HEK293T (cell line): Measurements from ENCODE around the gene DCLRE1B.
A peak's percentile ranks its signal among the peaks of the same experiment; 100 is the strongest.

Experiments
- CTCF ChIA-PET: fragments of 350-600 bp; formaldehyde crosslinking; extraction: SDS; loops from one replicate; lab custom pipeline; 2021; ENCODE audit warnings: antibody characterized with exemption, inconsistent platforms; lab: Yijun Ruan, JAX
- POLR2A ChIA-PET: fragments of 350-600 bp; formaldehyde crosslinking; extraction: SDS; loops from one replicate; lab custom pipeline; 2020; ENCODE audit warnings: antibody characterized with exemption, inconsistent platforms; lab: Yijun Ruan, JAX
- DNase-seq: peaks from one replicate; pipeline ENCODE4 v3.0.0; 2012; ENCODE audit warnings: mixed read lengths; ENCODE audit errors: extremely low spot score
- ARNT ChIP-seq: fragments of 450-650 bp; IDR thresholded peaks from 2 replicates; pipeline ENCODE4 v1.6.1; 2017; ENCODE audit warnings: mild to moderate bottlenecking
- BHLHE40 ChIP-seq: fragments of 450-650 bp; IDR thresholded peaks from 2 replicates; pipeline ENCODE4 v1.6.1; 2016; ENCODE audit warnings: mild to moderate bottlenecking, moderate library complexity, borderline replicate concordance
- CTBP1 ChIP-seq: fragments of 450-650 bp; IDR thresholded peaks from 2 replicates; pipeline ENCODE4 v1.6.1; 2016; ENCODE audit warnings: borderline replicate concordance
- ELF4 ChIP-seq: fragments of 450-650 bp; IDR thresholded peaks from 2 replicates; pipeline ENCODE4 v1.6.1; 2017; ENCODE audit warnings: antibody characterized with exemption
- FOXA1 ChIP-seq: fragments of 450-650 bp; IDR thresholded peaks from 2 replicates; pipeline ENCODE4 v1.6.1; 2016; ENCODE audit warnings: mild to moderate bottlenecking
- FOXK2 ChIP-seq: fragments of 450-650 bp; IDR thresholded peaks from 2 replicates; pipeline ENCODE4 v1.6.1; 2016; ENCODE audit warnings: mild to moderate bottlenecking
- FOXM1 ChIP-seq: fragments of 450-650 bp; IDR thresholded peaks from 2 replicates; pipeline ENCODE4 v1.6.1; 2017; ENCODE audit warnings: mild to moderate bottlenecking, borderline replicate concordance
- HDGF ChIP-seq: fragments of 450-650 bp; IDR thresholded peaks from 2 replicates; pipeline ENCODE4 v1.6.1; 2017; ENCODE audit warnings: antibody characterized with exemption, borderline replicate concordance
- L3MBTL2 ChIP-seq: fragments of 450-650 bp; conservative IDR thresholded peaks from 2 replicates; pipeline ENCODE4 v1.6.1; 2016; ENCODE audit warnings: mild to moderate bottlenecking
- LEF1 ChIP-seq: fragments of 450-650 bp; IDR thresholded peaks from 2 replicates; pipeline ENCODE4 v1.6.1; 2017; ENCODE audit warnings: mild to moderate bottlenecking, borderline replicate concordance
- NFRKB ChIP-seq: fragments of 450-650 bp; IDR thresholded peaks from 2 replicates; pipeline ENCODE4 v1.6.1; 2016; ENCODE audit warnings: mild to moderate bottlenecking, moderate library complexity
- SP1 ChIP-seq: fragments of 450-650 bp; IDR thresholded peaks from 2 replicates; pipeline ENCODE4 v1.6.1; 2017
- SUZ12 ChIP-seq: fragments of 450-650 bp; IDR thresholded peaks from 2 replicates; pipeline ENCODE4 v1.6.1; 2016; ENCODE audit warnings: mild to moderate bottlenecking
- TARDBP ChIP-seq: fragments of 450-650 bp; IDR thresholded peaks from 2 replicates; pipeline ENCODE4 v1.6.1; 2016
- ZNF384 ChIP-seq: fragments of 450-650 bp; IDR thresholded peaks from 2 replicates; pipeline ENCODE4 v1.6.1; 2016
- TF ChIP-seq, protein P1 (sequence below): fragments of 450-650 bp; IDR thresholded peaks from 2 replicates; pipeline ENCODE4 v1.6.1; 2016

Gene DCLRE1B

GRCh38 chr1:113870778-113871177 is 34.3 kb upstream of the DCLRE1B start:
- no peak for DNase-seq
- ChIA-PET CTCF (no interaction called here), POLR2A (no interaction called here)
- TF ChIP-seq HDGF = no peak
- no peak for TF ChIP-seq L3MBTL2
- TF ChIP-seq LEF1 = no peak
- no peak for TF ChIP-seq SUZ12
- no peak for TF ChIP-seq ELF4
- TF ChIP-seq FOXA1 = no peak

- ChIA-PET POLR2A (no interaction called here), CTCF (no interaction called here)
- TF ChIP-seq LEF1 = no peak
- TF ChIP-seq L3MBTL2 = no peak
- TF ChIP-seq ELF4 = no peak
- TF ChIP-seq SP1 = no peak
- no peak for TF ChIP-seq HDGF
- no peak for TF ChIP-seq BHLHE40
- TF ChIP-seq TARDBP = no peak
- TF ChIP-seq SUZ12 = no peak
- no peak for DNase-seq
These were observed 33.5 kb upstream of the DCLRE1B start, which contains the start of gene PTPN22 for GRCh38 chr1:113871597-113872113. PTPN22 (minus strand) TSS chr1:113871712.

DNA sequence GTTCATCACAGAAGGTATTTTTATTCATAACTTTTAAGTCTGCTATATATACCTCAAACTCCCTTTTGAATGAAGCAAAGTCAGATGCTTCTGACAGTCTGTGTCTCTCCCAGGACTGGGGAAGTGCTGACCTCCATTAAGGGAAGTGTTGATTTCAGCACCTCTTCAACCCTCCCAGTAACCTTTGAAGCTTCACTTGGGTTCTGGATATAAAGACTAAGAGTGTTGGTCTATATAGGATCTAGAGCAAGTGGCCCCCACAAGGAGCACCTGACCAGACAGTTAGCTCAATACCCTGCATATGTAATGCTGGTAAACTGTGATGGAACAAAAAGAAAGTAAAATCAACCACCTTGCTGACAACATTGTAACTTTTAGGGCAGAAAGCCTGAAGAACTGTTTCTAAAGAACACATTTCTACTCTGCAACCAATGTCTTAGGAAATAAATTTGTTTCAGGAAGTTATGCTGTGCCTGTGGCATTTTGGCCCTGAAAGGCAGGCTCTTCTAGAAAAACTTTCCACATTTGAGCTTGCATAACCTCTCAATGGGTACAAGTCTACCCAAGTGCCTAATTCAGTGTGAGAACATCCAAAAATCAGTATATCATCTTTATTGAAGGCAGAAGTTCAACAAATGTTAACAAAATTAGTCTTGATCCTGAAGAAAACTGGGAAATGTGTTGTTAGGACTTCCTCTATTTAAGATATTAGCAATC is 32.7 kb upstream of the DCLRE1B start:
- POLR2A ChIA-PET = no interaction called here
- no peak for DNase-seq
- CTCF ChIA-PET = no interaction called here
- TF ChIP-seq ARNT (no peak), NFRKB (no peak), BHLHE40 (no peak), SUZ12 (no peak)
- TF ChIP-seq, protein P1, sequence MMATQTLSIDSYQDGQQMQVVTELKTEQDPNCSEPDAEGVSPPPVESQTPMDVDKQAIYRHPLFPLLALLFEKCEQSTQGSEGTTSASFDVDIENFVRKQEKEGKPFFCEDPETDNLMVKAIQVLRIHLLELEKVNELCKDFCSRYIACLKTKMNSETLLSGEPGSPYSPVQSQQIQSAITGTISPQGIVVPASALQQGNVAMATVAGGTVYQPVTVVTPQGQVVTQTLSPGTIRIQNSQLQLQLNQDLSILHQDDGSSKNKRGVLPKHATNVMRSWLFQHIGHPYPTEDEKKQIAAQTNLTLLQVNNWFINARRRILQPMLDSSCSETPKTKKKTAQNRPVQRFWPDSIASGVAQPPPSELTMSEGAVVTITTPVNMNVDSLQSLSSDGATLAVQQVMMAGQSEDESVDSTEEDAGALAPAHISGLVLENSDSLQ = no peak

DNA sequence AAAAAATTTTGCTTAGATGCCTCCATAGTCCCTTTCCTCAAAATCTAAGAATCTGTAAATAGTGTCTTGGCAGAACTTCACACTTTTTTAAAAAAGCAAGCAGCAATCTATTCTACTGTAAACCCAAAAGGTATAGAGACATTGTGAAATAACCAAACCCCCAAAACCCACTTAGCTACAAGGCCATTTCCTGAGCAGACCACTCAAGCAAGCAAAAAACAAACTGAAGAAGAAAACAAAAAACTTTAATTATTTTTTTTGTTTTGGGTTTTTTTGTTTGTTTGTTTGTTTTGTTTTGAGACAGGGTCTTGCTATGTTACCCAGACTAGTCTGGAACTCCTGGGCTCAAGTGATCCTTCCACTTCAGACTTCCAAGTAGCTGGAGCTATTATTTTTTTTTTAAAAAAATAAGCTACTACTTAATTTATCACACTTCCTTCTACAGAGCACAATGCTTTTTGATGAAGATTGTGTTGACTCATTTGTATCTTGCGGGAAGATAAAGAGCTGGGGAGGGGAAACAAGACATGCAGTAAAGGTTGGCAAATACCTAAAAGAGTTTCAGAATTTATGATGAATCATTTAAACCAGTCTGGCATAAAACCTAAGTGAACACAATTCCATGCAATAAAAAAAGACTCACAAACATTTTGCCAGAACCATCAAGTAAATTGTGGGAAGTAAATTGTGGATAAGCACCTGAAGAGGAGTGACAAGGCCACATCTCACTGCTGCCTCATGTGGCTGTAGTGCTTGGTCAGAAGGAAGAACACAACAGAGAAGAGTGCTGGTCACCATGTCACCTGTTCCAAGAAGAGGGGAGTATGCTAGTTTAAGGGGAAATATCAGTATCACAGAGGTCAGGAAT is 30.9 kb upstream of the DCLRE1B start:
- ChIA-PET POLR2A (interaction anchor here (0.6 kb wide), 1 partner anchor 15 kb away, joined by 4 read pairs; no protein-coding TSS in a partner anchor), CTCF (interaction anchor here (0.6 kb wide), 2 partner anchors 18 to 572 kb away, joined by 3 read pairs; no protein-coding TSS in a partner anchor)
- TF ChIP-seq CTBP1 (no peak), LEF1 (no peak), NFRKB (no peak), SUZ12 (no peak), SP1 (no peak), FOXA1 (no peak), HDGF (no peak), BHLHE40 (no peak), ELF4 (no peak), TARDBP (no peak)
- DNase-seq = peak; percentile 45

GRCh38 chr1:113875714-113876113 is 29.4 kb upstream of the DCLRE1B start:
- no peak for DNase-seq
- POLR2A ChIA-PET = no interaction called here
- TF ChIP-seq L3MBTL2 (no peak), BHLHE40 (no peak)
- CTCF ChIA-PET = no interaction called here

GRCh38 chr1:113876176-113876575 is 28.9 kb upstream of the DCLRE1B start:
- DNase-seq = no peak
- TF ChIP-seq TARDBP = no peak
- TF ChIP-seq HDGF = no peak
- no peak for TF ChIP-seq NFRKB
- TF ChIP-seq SP1 = no peak
- no peak for TF ChIP-seq LEF1
- no peak for TF ChIP-seq ZNF384
- no peak for TF ChIP-seq ELF4
- no peak for TF ChIP-seq SUZ12
- no peak for TF ChIP-seq FOXK2
- TF ChIP-seq FOXA1 = no peak
- TF ChIP-seq L3MBTL2 = no peak
- TF ChIP-seq, protein P1 = no peak
- TF ChIP-seq CTBP1 = no peak
- no peak for TF ChIP-seq ARNT
- no peak for TF ChIP-seq BHLHE40
- no peak for TF ChIP-seq FOXM1
- ChIA-PET CTCF (no interaction called here), POLR2A (no interaction called here)

- ChIA-PET POLR2A (interaction anchor here (1.4 kb wide), 1 partner anchor 11 kb away, joined by 7 read pairs; no protein-coding TSS in a partner anchor), CTCF (no interaction called here)
- TF ChIP-seq FOXK2 (no peak), ARNT (no peak), NFRKB (no peak), TARDBP (no peak), ZNF384 (no peak)
- no peak for DNase-seq
These were observed 25.4 kb upstream of the DCLRE1B start for GRCh38 chr1:113879739-113880038.
